Ovary (tissue), 9 donors: ENCODE measurements around the gene NEMF. TPM values are rescaled to one million over a fixed set of nuclear protein-coding genes. Genes with fewer than 3 reads are reported as not detected.

ENCODE experiments used
- DNase-seq, 5 donors: peaks; one replicate each; pipeline ENCODE4 v3.0.0-alpha.2; 2019 to 2020
- H3K27ac ChIP-seq, 2 donors: fragments of 200-600 bp; one replicate each; pipeline versions ENCODE4 v1.5.1 to v1.8.0; 2019 to 2022
- H3K27me3 ChIP-seq: fragments of 200-600 bp; one replicate; pipeline ENCODE4 v1.8.0; 2022
- H3K36me3 ChIP-seq: fragments of 200-600 bp; sonication (generic); one replicate; pipeline ENCODE4 v1.5.1; 2019
- H3K4me1 ChIP-seq: one replicate; pipeline ENCODE4 v1.8.1; 2013; ENCODE audit warnings: mild to moderate bottlenecking, moderate library complexity; ENCODE audit not compliant: insufficient read depth
- H3K4me3 ChIP-seq: fragments of 200-600 bp; sonication (generic); one replicate; pipeline ENCODE4 v1.5.1; 2017
- H3K9me3 ChIP-seq, 2 donors: fragments of 200-600 bp in 1 of 2; sonication (generic) in 1 of 2; one replicate each; pipeline versions ENCODE4 v1.5.1 to v1.8.1; 2013 to 2019; ENCODE audit warnings: mild to moderate bottlenecking in 1 of 2, moderate library complexity in 1 of 2
- CTCF ChIP-seq, 3 donors: fragments of 450-650 bp in 2 of 3; fragments of 200-600 bp in 1 of 3; IDR thresholded peaks; one replicate each; pipeline versions ENCODE4 v1.5.1 to v1.8.0; 2016 to 2022; ENCODE audit warnings: antibody characterized with exemption in 3 of 3, mild to moderate bottlenecking in 1 of 3
- EP300 ChIP-seq: sonication (generic); formaldehyde crosslinking; IDR thresholded peaks from one replicate; pipeline ENCODE4 v1.6.1; 2017; ENCODE audit warnings: antibody characterized with exemption
- POLR2A ChIP-seq: fragments of 450-650 bp; IDR thresholded peaks from one replicate; pipeline ENCODE4 v1.6.1; 2017; ENCODE audit warnings: antibody characterized with exemption, mild to moderate bottlenecking, moderate library complexity
- WGBS, 3 donors: extraction: QIAGEN DNeasy Blood & Tissue Kit in 1 of 3; methylation state at CpG; one replicate each; pipeline versions ENCODE4 v1.1.5 to v1.1.7; 2013 to 2017; 5-methylcytosine and 5-hydroxymethylcytosine counted together
- intact Hi-C, 4 donors: fragments of 100-400 bp; cut with DNase I; formaldehyde crosslinking; loops; one replicate each; pipeline versions ENCODE4 v1.11.0 to v1.15.1; 2022 to 2023
- polyA plus RNA-seq, 2 donors: library from polyadenylated mRNA; stranded (reverse); fragments of 200-250 nt in 1 of 2; fragments of 350-450 nt in 1 of 2; fragmentation: Illumina TruSeq in 1 of 2; extraction: RNeasy Lipid Tissue Mini Kit (QIAGEN cat#74804) in 1 of 2; gene quantifications; one replicate each; pipeline ENCODE4 v1.2.3, GENCODE V29; 2013 to 2014
- total RNA-seq, 7 donors: library from RNA; depleted of rRNA in 2 of 7; stranded (reverse); fragments of >200 nt in 2 of 7; fragmentation: NEBNext Ultra II Directional in 3 of 7; extraction: Animal tissue kit (Norgen Biotek cat#: 25700) in 3 of 7; gene quantifications; one replicate each; pipeline versions ENCODE4 v1.1.0 to v1.2.4, GENCODE V29; 2016 to 2023
- donor health status: DM: no; HTN: no; CAD: no; lungs with moderate emphysema.
- donor health status: DM: no; HTN: no; CAD: no.
- donor health status: Bipolar disorder and iron deficiency.
- donor health status: DM: yes; HTN: yes; CAD: no.
- donor health status: DM: no; HTN: no; CAD: no.
- donor health status: DM: yes; HTN: yes; CAD: no.

The NEMF gene
- total and polyA plus RNA-seq, 9 donors = 20.9 to 98.9 (median 68.6) TPM

- Histone ChIP-seq H3K4me3 (peak overlapping the region; percentile 54), H3K36me3 (no peaks in the 10 kb centered on the region), H3K4me1 (peaks cover 2% of the 10 kb centered on the region), H3K27me3 (no peaks in the 10 kb centered on the region), H3K27ac (peak overlapping the region; percentile 95), H3K9me3 (no peaks in the 10 kb centered on the region)
- no peak for TF ChIP-seq EP300
- peak; percentile 100 for TF ChIP-seq CTCF (IDR thresholded peaks at IDR 0.05)
- peak; percentile 24 for TF ChIP-seq POLR2A
- intact Hi-C loops = loop anchor here in 2 of 4 donors (10.0 kb wide), 1 partner anchor 243 kb away; no protein-coding TSS in a partner anchor
- WGBS, 3 donors = 1 to 2% (median 1%) methylated on average over 29 to 30 of the region's 30 CpGs
- peak; percentile 81 to 90 (median 89) for DNase-seq
Measured at GRCh38 chr14:49862089-49862673, 9.6 kb upstream of the NEMF start.

GRCh38 chr14:49861699-49862088 is 9.1 kb upstream of the NEMF start:
- Histone ChIP-seq H3K4me3 (peak overlapping the region; percentile 54), H3K4me1 (peaks cover 2% of the 10 kb centered on the region), H3K36me3 (no peaks in the 10 kb centered on the region), H3K9me3 (no peaks in the 10 kb centered on the region), H3K27me3 (no peaks in the 10 kb centered on the region), H3K27ac (peak overlapping the region; percentile 95)
- intact Hi-C loops = loop anchor here in 2 of 4 donors (10.0 kb wide), 1 partner anchor 243 kb away; no protein-coding TSS in a partner anchor
- WGBS, 3 donors = 0 to 1% (median 0%) methylated on average over 12 of the region's 12 CpGs
- peak; percentile 5 for TF ChIP-seq POLR2A
- no peak for TF ChIP-seq CTCF (IDR thresholded peaks at IDR 0.05)
- DNase-seq = peak; percentile 61 to 80 (median 73)

GRCh38 chr14:49860988-49861698 is 8.6 kb upstream of the NEMF start:
- 14 to 17% (median 16%) methylated on average over 4 of the region's 4 CpGs for WGBS, 3 donors
- no peaks in the 10 kb centered on the region for H3K9me3 ChIP-seq
- H3K27me3 ChIP-seq = no peaks in the 10 kb centered on the region
- TF ChIP-seq POLR2A (no peak), EP300 (no peak), CTCF (IDR thresholded peaks at IDR 0.05) (no peak)
- peak overlapping the region; percentile 95 for H3K27ac ChIP-seq
- H3K4me1 ChIP-seq = peaks cover 2% of the 10 kb centered on the region
- intact Hi-C loops = loop anchor here in 2 of 4 donors (10.0 kb wide), 1 partner anchor 244 kb away; no protein-coding TSS in a partner anchor
- no peaks in the 10 kb centered on the region for H3K36me3 ChIP-seq
- no peak for DNase-seq
- H3K4me3 ChIP-seq = peak overlapping the region; percentile 54

- 74 to 75% (median 75%) methylated on average over 3 of the region's 3 CpGs for WGBS, 3 donors
- no peak overlapping the region for H3K4me3 ChIP-seq
- no peak for TF ChIP-seq POLR2A
- no peak for TF ChIP-seq CTCF (IDR thresholded peaks at IDR 0.05)
- no peak for TF ChIP-seq EP300
- no peaks in the 10 kb centered on the region for H3K36me3 ChIP-seq
- intact Hi-C loops = loop anchor here in 1 of 4 donors (10.0 kb wide), 1 partner anchor 224 kb away; the partner anchor contains the start of gene DNAAF2
- H3K9me3 ChIP-seq = no peaks in the 10 kb centered on the region
- no peaks in the 10 kb centered on the region for H3K4me1 ChIP-seq
- no peak for DNase-seq
- H3K27ac ChIP-seq = no peak overlapping the region
- H3K27me3 ChIP-seq = no peaks in the 10 kb centered on the region
Measured at GRCh38 chr14:49858383-49858782, 5.8 kb upstream of the NEMF start.
